Vagina (tissue), 2 donors: Measurements from ENCODE around the gene GGNBP2.
A peak's percentile ranks its signal among the peaks of the same experiment; 100 is the strongest.

Source experiments
- POLR2A ChIP-seq, 2 donors: fragments of 450-650 bp; IDR thresholded peaks; one replicate each; pipeline ENCODE4 v1.6.1; 2017; ENCODE audit warnings: antibody characterized with exemption in 2 of 2, mild to moderate bottlenecking in 2 of 2, moderate library complexity in 2 of 2
- TF ChIP-seq, protein P1 (sequence below), 3 experiments: fragments of 450-650 bp in 2 of 3; fragments of 200-600 bp in 1 of 3; sonication (generic) in 1 of 3; IDR thresholded peaks; one replicate each; pipeline ENCODE4 v1.5.1; 2017 to 2019; ENCODE audit warnings: antibody characterized with exemption in 3 of 3, mild to moderate bottlenecking in 2 of 3, moderate library complexity in 2 of 3

DNA sequence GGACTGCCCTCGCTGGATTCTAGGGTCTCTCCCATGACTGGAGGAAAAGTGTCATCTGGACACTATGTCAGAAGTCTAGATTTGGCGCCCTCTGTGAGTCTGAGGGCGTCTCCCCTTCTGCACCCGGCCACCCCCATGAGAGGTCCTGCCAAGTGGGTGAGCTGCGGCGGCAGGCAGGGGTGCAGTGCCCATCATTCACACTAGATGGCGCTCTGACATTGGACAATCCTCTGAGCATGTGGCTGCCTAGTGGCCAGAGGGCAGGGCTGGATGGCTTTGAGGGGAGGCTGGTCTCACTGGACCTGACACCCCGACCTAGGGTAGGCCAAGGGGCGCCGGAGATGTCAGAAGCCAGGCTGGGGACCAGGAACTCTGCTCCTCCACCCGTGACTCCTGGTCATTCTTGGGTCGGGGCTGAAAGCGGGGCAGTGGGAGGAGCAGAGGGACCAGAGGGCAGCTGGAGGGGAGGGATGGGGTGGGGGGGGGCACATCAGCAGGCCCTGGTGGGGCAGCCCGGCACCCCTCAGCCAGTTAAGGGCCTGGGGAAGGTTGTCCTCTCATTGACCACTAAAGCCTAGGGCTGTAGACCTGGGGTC, 84.6 kb downstream of the GGNBP2 start:
- TF ChIP-seq, protein P1, sequence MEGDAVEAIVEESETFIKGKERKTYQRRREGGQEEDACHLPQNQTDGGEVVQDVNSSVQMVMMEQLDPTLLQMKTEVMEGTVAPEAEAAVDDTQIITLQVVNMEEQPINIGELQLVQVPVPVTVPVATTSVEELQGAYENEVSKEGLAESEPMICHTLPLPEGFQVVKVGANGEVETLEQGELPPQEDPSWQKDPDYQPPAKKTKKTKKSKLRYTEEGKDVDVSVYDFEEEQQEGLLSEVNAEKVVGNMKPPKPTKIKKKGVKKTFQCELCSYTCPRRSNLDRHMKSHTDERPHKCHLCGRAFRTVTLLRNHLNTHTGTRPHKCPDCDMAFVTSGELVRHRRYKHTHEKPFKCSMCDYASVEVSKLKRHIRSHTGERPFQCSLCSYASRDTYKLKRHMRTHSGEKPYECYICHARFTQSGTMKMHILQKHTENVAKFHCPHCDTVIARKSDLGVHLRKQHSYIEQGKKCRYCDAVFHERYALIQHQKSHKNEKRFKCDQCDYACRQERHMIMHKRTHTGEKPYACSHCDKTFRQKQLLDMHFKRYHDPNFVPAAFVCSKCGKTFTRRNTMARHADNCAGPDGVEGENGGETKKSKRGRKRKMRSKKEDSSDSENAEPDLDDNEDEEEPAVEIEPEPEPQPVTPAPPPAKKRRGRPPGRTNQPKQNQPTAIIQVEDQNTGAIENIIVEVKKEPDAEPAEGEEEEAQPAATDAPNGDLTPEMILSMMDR (IDR thresholded peaks at IDR 0.05) = peak; percentile 91 to 98 (median 97)
- no peak for TF ChIP-seq POLR2A (IDR thresholded peaks at IDR 0.05)
